Keratinocyte (primary cell): ENCODE measurements around the gene DSCAML1. TPM values are rescaled to one million over a fixed set of nuclear protein-coding genes. Genes with fewer than 3 reads are reported as not detected.

Experiments
- DNase-seq: peaks from one replicate; pipeline ENCODE4 v3.0.0-alpha.2; 2011; ENCODE audit warnings: low read depth, missing footprints, low spot score
- FAIRE-seq: peaks from 2 replicates; lab custom pipeline; 2011; peaks lifted over from hg19 to GRCh38; lab: Jason Lieb, UNC
- H2AFZ ChIP-seq: 2 replicates; pipeline ENCODE4 v1.6.0; 2012; ENCODE audit warnings: low read length, control low read depth, inconsistent platforms; ENCODE audit not compliant: control insufficient read depth
- H3K27ac ChIP-seq: 2 replicates; pipeline ENCODE4 v1.5.1; 2011; ENCODE audit warnings: low read length; ENCODE audit not compliant: control insufficient read depth, insufficient read depth
- H3K27me3 ChIP-seq: 3 replicates; pipeline ENCODE4 v1.6.0; 2011; ENCODE audit warnings: low read length; ENCODE audit not compliant: control insufficient read depth, insufficient read depth; ENCODE audit errors: extremely low read depth
- H3K36me3 ChIP-seq, 2 experiments: 2 replicates in 1 of 2; 3 replicates in 1 of 2; pipeline ENCODE4 v1.5.1; 2011; ENCODE audit warnings: low read length in 2 of 2, mild to moderate bottlenecking in 1 of 2; ENCODE audit not compliant: control insufficient read depth in 2 of 2, insufficient read depth in 2 of 2; ENCODE audit errors: extremely low read depth in 1 of 2
- H3K4me1 ChIP-seq: 3 replicates; pipeline ENCODE4 v1.5.1; 2011; ENCODE audit warnings: low read length; ENCODE audit not compliant: control insufficient read depth, insufficient read depth; ENCODE audit errors: extremely low read depth
- H3K4me2 ChIP-seq: 3 replicates; pipeline ENCODE4 v1.6.0; 2011; ENCODE audit warnings: low read depth, low read length; ENCODE audit not compliant: control insufficient read depth, insufficient read depth; ENCODE audit errors: extremely low read depth
- H3K4me3 ChIP-seq, 3 experiments: fragments of 200-600 bp in 1 of 3; sonication (generic) in 1 of 3; 2 replicates in 2 of 3; 3 replicates in 1 of 3; pipeline ENCODE4 v1.5.1; 2011 to 2016; ENCODE audit warnings: low read length in 3 of 3, mild to moderate bottlenecking in 3 of 3, control low read depth in 2 of 3, inconsistent platforms in 1 of 3, low read depth in 1 of 3, mixed read lengths in 1 of 3, mixed run types in 1 of 3, moderate library complexity in 1 of 3; ENCODE audit not compliant: control insufficient read depth in 2 of 3, insufficient read depth in 2 of 3; ENCODE audit errors: extremely low read depth in 1 of 3
- H3K79me2 ChIP-seq: 2 replicates; pipeline ENCODE4 v1.6.0; 2012; ENCODE audit warnings: low read length; ENCODE audit not compliant: control insufficient read depth, insufficient read depth
- H3K9ac ChIP-seq: 3 replicates; pipeline ENCODE4 v1.6.0; 2011; ENCODE audit warnings: low read length; ENCODE audit not compliant: control insufficient read depth, insufficient read depth; ENCODE audit errors: extremely low read depth
- H3K9me1 ChIP-seq: 3 replicates; pipeline ENCODE4 v1.6.0; 2011; ENCODE audit warnings: low read length; ENCODE audit not compliant: control insufficient read depth, insufficient read depth; ENCODE audit errors: extremely low read depth
- H3K9me3 ChIP-seq: 2 replicates; pipeline ENCODE4 v1.5.1; 2012; ENCODE audit warnings: low read depth, low read length; ENCODE audit not compliant: control insufficient read depth
- H4K20me1 ChIP-seq: 3 replicates; pipeline ENCODE4 v1.6.0; 2011; ENCODE audit warnings: low read length; ENCODE audit not compliant: control insufficient read depth, insufficient read depth; ENCODE audit errors: extremely low read depth
- EZH2 ChIP-seq: IDR thresholded peaks from one replicate; pipeline ENCODE4 v1.6.1; 2012; ENCODE audit warnings: inconsistent platforms, mild to moderate bottlenecking, low read length, moderate library complexity
- dilution Hi-C: fragments of 300-500 bp; cut with MboI; formaldehyde crosslinking; loops from one replicate; pipeline ENCODE4 v1.7.0; 2020; ENCODE audit warnings: low sequenced_read_pairs; ENCODE audit not compliant: extremely low pct_ligation_motif_present
- polyA plus RNA-seq, 5 experiments: library from polyadenylated mRNA; depleted of rRNA in 3 of 5; stranded (reverse) in 3 of 5; stranded (forward) in 1 of 5; unstranded in 1 of 5; fragments of >200 nt; gene quantifications; 1 replicate in 1 of 5; 2 replicates in 3 of 5; 3 replicates in 1 of 5; pipeline versions ENCODE4 v1.2.1 to v1.2.3, GENCODE V29; 2011 to 2012; ENCODE audit warnings: missing spikeins in 2 of 5, low read depth in 1 of 5, low replicate concordance in 1 of 5
- TF ChIP-seq, protein P1 (sequence below), 3 experiments: IDR thresholded peaks in 1 of 3; conservative IDR thresholded peaks in 1 of 3; optimal IDR thresholded peaks in 1 of 3; 2 replicates in 2 of 3; 3 replicates in 1 of 3; pipeline versions ENCODE3 to v1.5.1; 2011; ENCODE audit warnings: low read length in 3 of 3, mild to moderate bottlenecking in 3 of 3, moderate library complexity in 2 of 3, control low read depth in 1 of 3, inconsistent platforms in 1 of 3; ENCODE audit not compliant: insufficient read depth in 2 of 3; ENCODE audit errors: extremely low read depth in 1 of 3

Gene DSCAML1
- polyA plus RNA-seq, 1 donor (not counting 4 experiments of a cell fraction or from before 2014, with no cell fraction given) = not detected

GRCh38 chr11:117809236-117810055 lies 12.4 kb upstream of the DSCAML1 start:
- Histone ChIP-seq H3K36me3 (no peaks in the 10 kb centered on the region), H4K20me1 (no peaks in the 10 kb centered on the region), H3K9me1 (no peaks in the 10 kb centered on the region), H3K4me2 (peak overlapping the region; percentile 12), H3K27me3 (peaks cover 8% of the 10 kb centered on the region), H3K9me3 (no peaks in the 10 kb centered on the region), H3K27ac (no peak overlapping the region), H3K4me1 (no peaks in the 10 kb centered on the region), H3K79me2 (no peaks in the 10 kb centered on the region), H3K9ac (no peak overlapping the region), H3K4me3 (no peak overlapping the region), H2AFZ (peak overlapping the region; percentile 8)
- FAIRE-seq (no peak), DNase-seq (no peak)
- dilution Hi-C loops = loop anchor here (25.0 kb wide), 1 partner anchor 372 kb away; no protein-coding TSS in a partner anchor
- TF ChIP-seq, protein P1, sequence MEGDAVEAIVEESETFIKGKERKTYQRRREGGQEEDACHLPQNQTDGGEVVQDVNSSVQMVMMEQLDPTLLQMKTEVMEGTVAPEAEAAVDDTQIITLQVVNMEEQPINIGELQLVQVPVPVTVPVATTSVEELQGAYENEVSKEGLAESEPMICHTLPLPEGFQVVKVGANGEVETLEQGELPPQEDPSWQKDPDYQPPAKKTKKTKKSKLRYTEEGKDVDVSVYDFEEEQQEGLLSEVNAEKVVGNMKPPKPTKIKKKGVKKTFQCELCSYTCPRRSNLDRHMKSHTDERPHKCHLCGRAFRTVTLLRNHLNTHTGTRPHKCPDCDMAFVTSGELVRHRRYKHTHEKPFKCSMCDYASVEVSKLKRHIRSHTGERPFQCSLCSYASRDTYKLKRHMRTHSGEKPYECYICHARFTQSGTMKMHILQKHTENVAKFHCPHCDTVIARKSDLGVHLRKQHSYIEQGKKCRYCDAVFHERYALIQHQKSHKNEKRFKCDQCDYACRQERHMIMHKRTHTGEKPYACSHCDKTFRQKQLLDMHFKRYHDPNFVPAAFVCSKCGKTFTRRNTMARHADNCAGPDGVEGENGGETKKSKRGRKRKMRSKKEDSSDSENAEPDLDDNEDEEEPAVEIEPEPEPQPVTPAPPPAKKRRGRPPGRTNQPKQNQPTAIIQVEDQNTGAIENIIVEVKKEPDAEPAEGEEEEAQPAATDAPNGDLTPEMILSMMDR (optimal IDR thresholded peaks at IDR 0.05 in 1 of 3, IDR thresholded peaks at IDR 0.05 in 1 of 3, conservative IDR thresholded peaks at IDR 0.05 in 1 of 3; ENCODE audit: extremely low read depth in 1 of 3, insufficient read depth in 2 of 3, low read length in 3 of 3) = peak; percentile 43 to 88 (median 80)
- TF ChIP-seq EZH2 = no peak

- FAIRE-seq = no peak
- Histone ChIP-seq H3K9me3 (no peaks in the 10 kb centered on the region), H3K4me2 (peak overlapping the region; percentile 12), H4K20me1 (no peaks in the 10 kb centered on the region), H3K9ac (no peak overlapping the region), H3K36me3 (no peaks in the 10 kb centered on the region), H3K4me1 (no peaks in the 10 kb centered on the region), H3K27ac (no peak overlapping the region), H2AFZ (peak overlapping the region; percentile 5), H3K79me2 (no peaks in the 10 kb centered on the region), H3K9me1 (no peaks in the 10 kb centered on the region), H3K27me3 (peaks cover 8% of the 10 kb centered on the region), H3K4me3 (no peak overlapping the region)
- dilution Hi-C loops = loop anchor here (25.0 kb wide), 1 partner anchor 371 kb away; no protein-coding TSS in a partner anchor
- no peak for DNase-seq
- no peak for TF ChIP-seq EZH2
- TF ChIP-seq, protein P1 (optimal IDR thresholded peaks at IDR 0.05 in 1 of 3, IDR thresholded peaks at IDR 0.05 in 1 of 3, conservative IDR thresholded peaks at IDR 0.05 in 1 of 3; ENCODE audit: extremely low read depth in 1 of 3, insufficient read depth in 2 of 3, low read length in 3 of 3) = no peak
Observed at GRCh38 chr11:117808784-117809183, 11.8 kb upstream of the DSCAML1 start.
